Measurements from ENCODE around the gene TMEM260. TPM values are rescaled to one million over a fixed set of nuclear protein-coding genes. Genes with fewer than 3 reads are reported as not detected.

TMEM260 gene
- total and polyA plus RNA-seq, 10 of the 15 experiments (the other 5 are each of a cell fraction or from before 2014, with no cell fraction given), result 3.2 to 13.6 (median 11.0) TPM

DNA sequence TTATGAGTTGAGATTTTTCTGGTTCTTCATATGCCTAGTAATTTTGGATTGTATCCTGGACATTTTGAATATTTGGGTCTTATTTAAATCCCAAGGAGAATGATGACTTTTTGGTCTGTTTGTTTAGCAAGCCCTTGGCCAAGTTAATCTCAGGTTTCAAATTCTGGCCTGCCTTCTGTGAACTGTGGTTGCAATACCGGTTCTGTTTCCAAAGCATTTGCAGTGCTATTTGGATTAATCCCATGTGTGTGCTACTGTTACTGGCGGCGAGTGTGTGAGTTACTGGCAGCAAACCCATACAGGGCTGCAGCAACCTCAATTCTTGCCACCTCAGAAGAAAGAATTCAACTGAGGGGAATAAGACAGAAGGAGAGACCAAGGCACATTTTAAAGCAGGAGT is 51.1 kb downstream of the TMEM260 start:
- no peak for FAIRE-seq
- no TSS peak for BruUV-seq (replicated peaks)
- H3K4me3 ChIP-seq, result no peak overlapping the region
- 98% methylated on average over 3 of the region's 3 CpGs for WGBS (ENCODE audit: insufficient coverage, insufficient replicate concordance, low lambda C conversion rate, missing lambda C conversion rate)
- ChIA-PET CTCF (no interaction called here), RAD21 (ENCODE audit: unreplicated experiment) (no interaction called here), POLR2A (no interaction called here), SMC1A (ENCODE audit: uncharacterized antibody, unreplicated experiment) (no interaction called here)
- no peaks in the 10 kb centered on the region for H4K20me1 ChIP-seq (ENCODE audit: control insufficient read depth, insufficient read depth)
- no peak overlapping the region for H2AFZ ChIP-seq (ENCODE audit: control insufficient read depth, low read depth, low read length)
- H3K9me3 ChIP-seq (replicated peaks; ENCODE audit: control insufficient read depth, insufficient read depth, low read length), result peaks cover 2% of the 10 kb centered on the region; the same call in 1 of the 3 replicates
- DNase-seq (ENCODE audit: low read depth, low spot score), result no peak
- in situ Hi-C loops (cut with MboI), result no loop called here
- intact Hi-C loops (cut with micrococcal nuclease; ENCODE audit: unreplicated experiment), result no loop called here
- TF ChIP-seq SKIL (IDR thresholded peaks at IDR 0.05; ENCODE audit: low read depth, poor library complexity, severe bottlenecking) (no peak), RFX5 (IDR thresholded peaks at IDR 0.05; ENCODE audit: low read depth, low read length) (no peak)
- peaks cover 0 to 12% of the 10 kb centered on the region in 2 experiments; a peak in 3 of 4 replicates for H3K36me3 ChIP-seq (ENCODE audit: control insufficient read depth in 2 of 2, insufficient read depth in 2 of 2, low read length in 1 of 2)
- H3K27ac ChIP-seq (ENCODE audit: control insufficient read depth, insufficient read depth), result no peak overlapping the region
- H3K4me2 ChIP-seq (ENCODE audit: control insufficient read depth, insufficient read depth), result no peak overlapping the region
- H3K9ac ChIP-seq (ENCODE audit: control insufficient read depth, insufficient read depth, low read length), result no peak overlapping the region
- no peaks in the 10 kb centered on the region for H3K79me2 ChIP-seq (ENCODE audit: control insufficient read depth, insufficient read depth, low read length)
- no peaks in the 10 kb centered on the region for H3K4me1 ChIP-seq (ENCODE audit: control insufficient read depth, insufficient read depth, low read length)
- ATAC-seq, result no peak
- no peaks in the 10 kb centered on the region for H3K27me3 ChIP-seq (replicated peaks in 1 of 2; ENCODE audit: control insufficient read depth in 2 of 2, insufficient read depth in 2 of 2, low read length in 1 of 2)

DNA sequence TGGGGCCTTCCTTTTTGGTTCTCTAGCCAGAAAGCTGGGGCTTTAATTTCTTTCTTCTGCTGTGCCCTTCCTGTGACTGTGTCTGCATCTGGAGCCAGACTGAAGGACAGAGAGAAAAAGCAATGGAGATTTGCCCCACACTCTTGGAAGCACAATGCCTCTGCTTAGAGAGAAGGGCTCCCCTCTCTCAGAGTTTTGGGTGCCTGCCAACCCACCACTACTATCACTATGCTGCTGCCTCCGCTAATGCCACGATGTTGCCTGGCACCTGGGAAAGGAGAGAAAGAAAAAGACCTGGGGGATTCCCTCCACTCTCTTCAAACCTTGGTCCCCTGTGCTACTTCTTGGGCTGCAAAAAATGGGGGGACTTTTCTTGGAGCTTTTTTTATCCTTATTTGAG is 52.6 kb downstream of the TMEM260 start:
- intact Hi-C loops (cut with micrococcal nuclease; ENCODE audit: unreplicated experiment) (no loop called here), in situ Hi-C loops (cut with MboI) (no loop called here)
- FAIRE-seq, result no peak
- BruUV-seq (replicated peaks), result no TSS peak
- Histone ChIP-seq H3K27me3 (replicated peaks in 1 of 2; ENCODE audit: control insufficient read depth in 2 of 2, insufficient read depth in 2 of 2, low read length in 1 of 2) (no peaks in the 10 kb centered on the region), H4K20me1 (ENCODE audit: control insufficient read depth, insufficient read depth) (no peaks in the 10 kb centered on the region), H3K9ac (ENCODE audit: control insufficient read depth, insufficient read depth, low read length) (no peak overlapping the region), H3K9me3 (replicated peaks; ENCODE audit: control insufficient read depth, insufficient read depth, low read length) (peaks cover 2% of the 10 kb centered on the region; the same call in 1 of the 3 replicates), H3K4me2 (ENCODE audit: control insufficient read depth, insufficient read depth) (no peak overlapping the region), H2AFZ (ENCODE audit: control insufficient read depth, low read depth, low read length) (no peak overlapping the region), H3K79me2 (ENCODE audit: control insufficient read depth, insufficient read depth, low read length) (no peaks in the 10 kb centered on the region), H3K4me3 (no peak overlapping the region), H3K4me1 (ENCODE audit: control insufficient read depth, insufficient read depth, low read length) (no peaks in the 10 kb centered on the region), H3K27ac (ENCODE audit: control insufficient read depth, insufficient read depth) (no peak overlapping the region), H3K36me3 (ENCODE audit: control insufficient read depth in 2 of 2, insufficient read depth in 2 of 2, low read length in 1 of 2) (peaks cover 0 to 16% of the 10 kb centered on the region in 2 experiments)
- ChIA-PET SMC1A (ENCODE audit: uncharacterized antibody, unreplicated experiment) (no interaction called here), CTCF (no interaction called here), RAD21 (ENCODE audit: unreplicated experiment) (no interaction called here), POLR2A (no interaction called here)
- no peak for ATAC-seq
- 100% methylated on average over 2 of the region's 2 CpGs for WGBS (ENCODE audit: insufficient coverage, insufficient replicate concordance, low lambda C conversion rate, missing lambda C conversion rate)
- DNase-seq (ENCODE audit: low read depth, low spot score), result no peak
- no peak for TF ChIP-seq ATF7 (IDR thresholded peaks at IDR 0.05; ENCODE audit: low read depth)
- no peak for TF ChIP-seq CBX5 (IDR thresholded peaks at IDR 0.05; ENCODE audit: low read depth)
- no peak for TF ChIP-seq KDM1A (IDR thresholded peaks at IDR 0.05; ENCODE audit: borderline replicate concordance)
- no peak for TF ChIP-seq CEBPB (IDR thresholded peaks at IDR 0.05; ENCODE audit: borderline replicate concordance in 1 of 2, low read depth in 2 of 2, low read length in 2 of 2)
- no peak for TF ChIP-seq POU2F2 (IDR thresholded peaks at IDR 0.05; ENCODE audit: borderline replicate concordance, low read depth, low read length)
- no peak for TF ChIP-seq NR2F1 (conservative IDR thresholded peaks at IDR 0.05)
- TF ChIP-seq HDGF (IDR thresholded peaks at IDR 0.05), result no peak
- TF ChIP-seq GABPA (IDR thresholded peaks at IDR 0.05; ENCODE audit: low read depth), result no peak
- no peak for TF ChIP-seq CUX1 (IDR thresholded peaks at IDR 0.05; ENCODE audit: insufficient replicate concordance, low read depth, low read length)
- TF ChIP-seq TCF12 (IDR thresholded peaks at IDR 0.05; ENCODE audit: low read depth, low read length), result no peak

Measured in GM12878 (cell line).